Dermis lymphatic vessel endothelial cell (primary cell): ENCODE measurements around the gene BCL7B. TPM values are rescaled to one million over a fixed set of nuclear protein-coding genes. Genes with fewer than 3 reads are reported as not detected.

Experiments used
- total RNA-seq: library from RNA; depleted of rRNA; stranded (reverse); fragments of >200 nt; gene quantifications from 2 replicates; pipeline ENCODE4 v1.2.1, GENCODE V29; 2014

Gene BCL7B
- 20.5 and 22.9 TPM in 2 replicates for total RNA-seq

GRCh38 chr7:73557397-73558257 is at the start of gene BCL7B:
Gene BCL7B (minus strand): TSS chr7:73557690. CDS start chr7:73557578, 112 bp downstream.

DNA sequence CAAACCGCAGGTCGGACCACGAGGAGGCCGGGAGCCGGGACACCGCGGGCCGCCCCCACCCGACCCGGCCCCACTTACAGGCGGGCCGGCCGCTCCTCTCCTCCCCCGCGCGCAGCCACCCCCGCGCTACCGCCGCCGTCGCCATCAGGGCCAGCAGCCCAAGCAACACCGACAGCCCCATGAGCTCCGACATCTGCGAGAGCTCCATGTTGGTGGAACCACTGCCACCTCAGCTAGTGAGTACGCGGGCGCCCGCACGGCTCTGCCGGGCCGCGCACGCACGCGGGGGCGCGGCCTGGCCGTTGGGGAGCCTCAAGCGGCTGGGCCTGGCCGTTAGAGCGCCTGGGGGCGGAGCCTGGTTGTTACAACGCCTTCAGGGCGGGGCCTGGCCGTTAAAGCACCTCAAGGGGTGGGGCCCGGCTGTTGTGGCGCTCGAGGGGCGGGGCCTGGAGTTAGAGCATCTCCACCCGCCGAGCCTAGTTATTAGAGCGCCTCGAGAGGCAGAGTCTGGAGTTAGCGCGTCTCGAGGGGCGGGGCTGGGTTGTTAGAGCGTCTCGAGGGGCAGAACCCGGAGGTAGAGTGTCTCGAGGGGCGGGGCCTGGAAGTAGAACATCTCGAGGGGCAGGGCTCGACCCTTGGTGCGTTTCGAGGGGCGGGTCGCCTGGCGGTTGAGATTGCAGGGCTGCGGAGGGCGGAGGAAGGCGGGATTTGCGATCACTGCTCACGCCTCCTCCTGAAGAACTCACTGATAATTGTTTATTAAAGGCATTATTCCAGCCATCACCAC is 21.0 kb upstream of the BCL7B start, which contains the start of gene TBL2:
Gene TBL2 (minus strand): TSS at position 238 of the 787 bp plus-strand sequence. CDS start 30 bp downstream, at position 208.

DNA sequence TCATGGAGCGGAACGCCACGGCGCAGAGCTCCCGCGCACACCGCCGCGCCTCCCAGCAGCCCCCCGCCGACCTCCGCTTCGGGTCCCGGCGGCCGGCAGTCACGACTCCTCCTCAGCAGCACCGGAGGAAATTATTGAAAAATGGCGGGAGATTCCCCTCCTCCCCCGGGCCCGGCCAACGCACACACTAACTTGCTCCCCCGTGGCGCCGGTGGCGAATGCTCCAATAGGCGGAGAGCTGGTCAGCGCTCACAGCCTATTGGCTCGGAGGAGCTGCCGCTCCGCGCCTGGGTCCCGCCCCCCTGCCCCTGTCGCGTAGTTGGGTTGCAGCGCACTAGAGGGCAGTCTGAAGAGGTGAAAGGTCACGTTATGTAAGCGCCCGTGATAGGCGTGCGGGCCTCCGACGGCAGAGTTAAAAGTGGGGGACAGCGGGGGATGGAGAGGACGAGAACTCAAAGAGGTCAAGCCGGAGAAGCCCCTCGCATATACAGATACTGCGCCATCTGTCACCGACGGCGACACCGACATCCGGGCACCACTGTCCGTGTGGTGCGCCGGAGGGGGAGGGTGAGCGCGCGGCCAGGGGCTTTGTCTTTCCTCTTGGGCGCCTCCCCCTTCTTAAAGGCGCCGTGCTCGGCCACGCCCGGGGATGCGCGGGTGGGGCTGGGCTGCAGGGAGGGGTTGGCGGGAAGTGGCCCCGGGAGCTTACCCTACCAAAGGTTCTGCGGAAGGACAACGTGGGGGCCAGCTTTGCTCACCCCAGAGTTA is 35.2 kb downstream of the BCL7B start, which contains the start of gene BAZ1B:
Gene BAZ1B (minus strand): TSS at position 189 of the 768 bp plus-strand sequence. CDS start 360 bp downstream, outside the sequence.

Other genes with a start within 250 kb of the BCL7B start
- gene NSUN5, start 248.9 kb downstream of the BCL7B start, total RNA-seq, result 1.1 and 1.5 TPM in 2 replicates
- gene TRIM50, start 229.6 kb downstream of the BCL7B start, total RNA-seq, result not detected in 2 replicates
- gene FKBP6, start 229.5 kb downstream of the BCL7B start, total RNA-seq, result not detected in 2 replicates
- 13.4 and 13.5 TPM in 2 replicates for gene FZD9, start 123.9 kb downstream of the BCL7B start, total RNA-seq
- gene BAZ1B, start 35.4 kb downstream of the BCL7B start, total RNA-seq, result 36.2 and 47.1 TPM in 2 replicates
- gene TBL2, start 20.9 kb upstream of the BCL7B start, total RNA-seq, result 41.5 and 56.5 TPM in 2 replicates
- not detected in 2 replicates for gene MLXIPL, start 66.8 kb upstream of the BCL7B start, total RNA-seq
- gene VPS37D, start 110.1 kb upstream of the BCL7B start, total RNA-seq, result 2.5 and 3.5 TPM in 2 replicates
- gene DNAJC30, start 125.8 kb upstream of the BCL7B start, total RNA-seq, result 1.5 and 2.4 TPM in 2 replicates
- 32.2 and 35.8 TPM in 2 replicates for gene BUD23, start 125.9 kb upstream of the BCL7B start, total RNA-seq
- 3.1 and 8.9 TPM in 2 replicates for gene STX1A, start 162.0 kb upstream of the BCL7B start, total RNA-seq
- 5.4 TPM in 2 replicates for gene ABHD11, start 181.1 kb upstream of the BCL7B start, total RNA-seq
- 0.11 TPM in 1 of 2 replicates, not detected in the other for gene CLDN3, start 212.6 kb upstream of the BCL7B start, total RNA-seq